GM19438 (cell line): ENCODE data around the gene ZNF683.
"Not testable (repeated sequence)": the region's sequence is repeated elsewhere in the genome, so short reads cannot be mapped to it uniquely, and the experiment has no call there.

ENCODE experiments used
- ATAC-seq: cut with Tn5 transposase; IDR thresholded peaks from one replicate; pipeline ENCODE4 v1.9.1; 2021; ENCODE audit warnings: low read depth; ENCODE audit not compliant: unreplicated experiment

ZNF683 gene

DNA sequence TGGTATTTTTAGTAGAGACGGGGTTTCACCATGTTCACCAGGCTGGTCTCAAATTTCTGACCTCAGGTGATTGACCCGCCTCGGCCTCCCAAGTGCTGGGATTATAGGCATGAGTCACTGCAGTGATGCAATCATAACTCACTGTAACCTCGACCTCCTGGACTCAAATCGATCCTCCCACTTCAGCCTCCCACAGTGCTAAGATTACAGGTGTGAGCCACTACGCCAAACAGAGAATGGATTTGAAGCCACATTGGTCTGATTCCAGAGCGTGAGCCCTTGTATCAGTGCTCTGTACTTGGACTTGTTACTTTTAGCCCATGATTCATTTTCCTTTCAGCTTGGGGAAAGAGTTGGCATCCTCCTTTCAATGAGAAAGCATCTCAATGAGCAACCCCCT, 14.9 kb upstream of the ZNF683 start:
- ATAC-seq, result no peak

DNA sequence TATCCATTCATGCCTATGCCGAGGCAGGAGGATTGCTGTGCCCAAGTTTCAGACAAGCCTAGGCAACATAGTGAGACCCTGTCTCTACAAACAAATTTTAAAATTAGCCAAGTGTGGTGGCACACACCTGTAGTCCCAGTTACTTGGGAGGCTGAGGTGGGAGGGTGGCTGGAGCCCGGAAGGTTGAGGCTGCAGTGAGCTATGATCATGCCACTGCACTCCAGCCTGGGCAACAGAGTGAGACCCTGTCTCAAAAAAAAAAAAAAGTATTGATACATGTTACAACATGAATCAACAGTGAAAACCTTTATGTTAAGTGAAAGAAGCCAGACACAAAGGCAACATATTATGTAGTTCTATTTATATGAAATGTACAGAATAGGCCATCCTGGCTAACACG, 12.5 kb upstream of the ZNF683 start:
- ATAC-seq, result not testable (repeated sequence)

- ATAC-seq, result no peak
Observed at GRCh38 chr1:26384076-26384475, 11.5 kb upstream of the ZNF683 start.

GRCh38 chr1:26378879-26379251, 6.3 kb upstream of the ZNF683 start:
- ATAC-seq, result no peak

- ATAC-seq, result no peak
Observed at GRCh38 chr1:26378088-26378878, 5.7 kb upstream of the ZNF683 start.

DNA sequence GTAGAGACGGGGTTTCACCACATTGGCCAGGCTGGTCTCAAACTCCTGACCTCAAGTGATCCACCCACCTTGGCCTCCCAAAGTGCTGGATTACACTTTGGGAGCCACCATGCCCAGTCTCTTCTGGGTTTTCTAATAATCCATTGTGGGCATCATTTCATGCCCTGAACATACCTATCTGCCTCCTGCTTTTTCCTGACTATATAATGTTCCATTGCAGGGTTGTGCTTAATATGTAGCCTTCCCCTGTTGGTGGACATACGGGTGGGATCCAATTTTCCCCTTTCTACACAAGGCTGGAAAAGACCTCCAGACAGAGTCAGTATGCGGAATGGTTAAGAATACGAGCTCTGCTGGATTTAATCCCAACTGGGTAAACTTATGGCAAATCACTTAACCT, 3.5 kb upstream of the ZNF683 start:
- ATAC-seq, result no peak

GRCh38 chr1:26375081-26375480, 2.5 kb upstream of the ZNF683 start:
- ATAC-seq, result no peak

GRCh38 chr1:26374361-26374760, 1.8 kb upstream of the ZNF683 start:
- ATAC-seq, result not testable (repeated sequence)

GRCh38 chr1:26373789-26374188, 1.2 kb upstream of the ZNF683 start:
- ATAC-seq, result no peak

GRCh38 chr1:26373281-26373680, 731 bp upstream of the ZNF683 start:
- no peak for ATAC-seq

DNA sequence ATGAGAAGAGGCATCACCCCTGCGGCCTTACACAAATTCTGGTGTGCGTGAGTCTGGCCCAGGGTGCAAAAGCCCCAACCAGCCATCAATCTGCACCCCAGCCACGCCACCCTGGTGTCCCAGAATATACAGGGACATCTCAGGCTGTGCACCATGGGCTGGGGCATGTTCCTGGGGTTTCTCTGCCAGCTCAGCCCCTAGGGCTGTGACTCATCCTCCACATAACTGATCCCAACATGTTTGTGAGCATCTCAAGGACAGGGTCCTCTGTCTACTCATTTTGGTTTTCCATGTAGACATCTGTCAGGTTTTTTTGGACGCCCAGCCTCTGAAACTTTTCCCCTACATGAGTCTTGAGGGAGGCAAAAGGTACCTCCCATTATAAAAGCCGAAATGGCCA, 511 bp downstream of the ZNF683 start:
- ATAC-seq, result no peak

DNA sequence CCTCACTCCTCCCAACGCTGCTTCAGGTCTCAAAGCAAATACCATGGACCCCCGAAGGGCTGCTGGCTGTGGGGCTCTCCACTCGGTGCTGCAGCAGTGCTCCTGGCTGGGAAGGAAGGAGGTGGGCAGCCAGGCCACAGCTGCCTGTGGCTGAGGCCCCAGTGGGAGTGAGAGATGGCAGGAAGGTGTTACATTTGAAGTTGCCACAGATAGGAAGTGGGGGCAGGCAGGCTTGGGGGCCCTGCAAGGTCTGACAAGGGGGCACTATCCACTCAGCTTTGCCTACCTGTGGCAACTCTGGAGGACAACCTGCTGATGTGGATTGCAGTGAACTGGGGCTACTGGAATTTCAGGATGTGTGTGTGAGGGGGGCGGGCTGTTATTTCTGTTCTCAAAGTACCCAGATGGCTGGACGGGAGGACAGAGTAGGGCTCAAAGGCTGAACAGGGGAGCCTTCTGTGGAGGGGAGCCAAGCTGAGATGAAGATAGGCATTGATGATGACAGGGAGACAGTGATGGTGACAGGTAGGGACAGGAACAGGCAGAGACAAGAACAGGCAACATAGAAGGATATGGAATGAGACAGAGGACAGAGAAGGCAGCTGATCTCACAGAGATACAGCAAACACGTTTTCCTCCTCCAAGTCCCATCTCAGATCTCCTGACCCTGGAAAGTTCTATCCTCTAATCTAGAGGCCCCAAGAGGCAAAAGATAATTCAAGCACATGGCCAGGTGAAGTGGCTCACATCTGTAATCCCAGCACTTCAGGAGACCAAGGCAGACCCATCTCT, 1.8 kb downstream of the ZNF683 start:
- ATAC-seq, result no peak

GRCh38 chr1:26368486-26368885, 4.1 kb downstream of the ZNF683 start:
- no peak for ATAC-seq

DNA sequence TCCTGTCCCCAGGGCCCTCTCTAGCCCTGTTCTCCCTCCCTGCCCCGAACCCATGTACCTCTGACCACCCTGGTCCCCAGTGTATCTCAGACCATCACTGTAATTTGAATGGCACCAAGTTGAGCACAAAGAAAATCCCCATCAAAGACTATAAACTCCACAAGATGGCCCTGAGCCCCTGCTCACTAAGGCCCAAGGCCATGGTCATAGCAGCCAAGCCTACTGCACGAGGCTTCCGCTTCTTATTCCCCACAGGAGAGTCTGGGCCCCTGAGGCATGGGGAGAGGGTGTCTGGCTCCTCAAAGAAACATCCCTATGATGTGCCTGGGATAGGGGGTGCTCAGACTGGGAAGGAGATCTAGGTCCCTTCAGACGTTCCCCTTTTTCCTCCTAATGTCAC, 4.5 kb downstream of the ZNF683 start:
- ATAC-seq, result no peak

DNA sequence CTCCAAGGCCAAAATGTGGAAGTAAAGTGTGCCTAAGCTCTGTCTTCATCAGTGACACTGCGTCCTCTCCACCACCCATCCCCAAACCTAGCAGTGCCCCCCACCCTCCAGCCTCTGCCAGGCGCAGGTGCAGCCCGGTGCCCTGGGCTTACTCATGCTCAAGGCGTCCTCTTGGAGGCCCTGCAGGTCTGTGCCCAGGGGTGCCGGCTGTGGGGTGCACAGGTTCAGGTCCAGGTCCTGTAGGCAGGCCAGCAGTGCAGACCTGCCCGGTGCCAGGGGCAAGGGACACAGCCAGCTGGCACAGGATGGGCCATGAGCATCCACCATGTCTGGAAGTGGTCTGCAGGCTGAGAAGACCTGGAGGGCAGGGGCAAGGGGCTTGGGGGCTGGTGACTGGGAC, 5.1 kb downstream of the ZNF683 start:
- ATAC-seq, result no peak

- no peak for ATAC-seq
Observed at GRCh38 chr1:26364956-26365355, 7.6 kb downstream of the ZNF683 start.

DNA sequence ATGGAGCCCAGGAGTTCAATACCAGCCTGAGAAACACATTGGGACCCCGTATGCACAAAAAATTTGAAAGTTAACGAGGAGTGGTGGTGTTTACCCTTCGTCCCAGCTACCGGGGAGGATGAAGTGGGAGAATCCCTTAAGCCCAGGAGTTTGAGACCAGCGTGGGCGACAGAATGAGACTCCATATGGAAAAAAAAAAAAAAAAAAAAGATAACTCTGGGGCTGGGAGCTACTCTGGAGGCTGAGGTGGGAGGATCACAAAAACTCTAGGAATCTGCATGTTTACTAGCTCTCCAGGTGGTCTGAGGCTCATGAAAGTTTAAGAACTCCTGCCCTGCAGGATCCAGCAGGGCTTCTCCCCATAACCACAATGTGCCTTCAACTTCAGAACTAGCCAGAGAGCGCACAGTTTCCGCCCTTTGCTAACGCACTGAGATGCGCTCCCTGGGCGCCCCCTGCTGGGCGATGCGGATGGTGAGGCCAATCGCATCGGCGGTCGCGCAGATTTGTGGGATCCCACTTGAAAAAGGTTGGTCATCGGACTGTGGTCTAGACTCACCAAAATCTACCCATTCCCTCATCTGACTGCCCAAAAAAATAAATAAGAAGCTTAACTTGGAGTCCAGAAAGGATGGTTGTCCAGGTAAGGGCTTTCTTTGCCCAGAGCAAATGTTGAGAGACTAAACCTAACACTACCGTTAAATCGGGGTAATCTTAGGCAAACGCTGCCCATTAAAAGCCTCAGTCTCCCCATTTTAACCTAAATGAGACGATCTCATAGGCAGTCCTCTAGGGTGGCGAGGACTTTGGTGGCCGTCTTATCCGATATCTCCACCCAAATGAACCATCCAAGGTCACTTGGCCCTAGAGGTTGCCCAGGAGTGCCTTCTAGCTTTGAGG, 8.8 kb downstream of the ZNF683 start:
- no peak for ATAC-seq

GRCh38 chr1:26362331-26362730, 10.2 kb downstream of the ZNF683 start:
- ATAC-seq, result no peak

- no peak for ATAC-seq
Observed at GRCh38 chr1:26361605-26362122, 10.9 kb downstream of the ZNF683 start.

DNA sequence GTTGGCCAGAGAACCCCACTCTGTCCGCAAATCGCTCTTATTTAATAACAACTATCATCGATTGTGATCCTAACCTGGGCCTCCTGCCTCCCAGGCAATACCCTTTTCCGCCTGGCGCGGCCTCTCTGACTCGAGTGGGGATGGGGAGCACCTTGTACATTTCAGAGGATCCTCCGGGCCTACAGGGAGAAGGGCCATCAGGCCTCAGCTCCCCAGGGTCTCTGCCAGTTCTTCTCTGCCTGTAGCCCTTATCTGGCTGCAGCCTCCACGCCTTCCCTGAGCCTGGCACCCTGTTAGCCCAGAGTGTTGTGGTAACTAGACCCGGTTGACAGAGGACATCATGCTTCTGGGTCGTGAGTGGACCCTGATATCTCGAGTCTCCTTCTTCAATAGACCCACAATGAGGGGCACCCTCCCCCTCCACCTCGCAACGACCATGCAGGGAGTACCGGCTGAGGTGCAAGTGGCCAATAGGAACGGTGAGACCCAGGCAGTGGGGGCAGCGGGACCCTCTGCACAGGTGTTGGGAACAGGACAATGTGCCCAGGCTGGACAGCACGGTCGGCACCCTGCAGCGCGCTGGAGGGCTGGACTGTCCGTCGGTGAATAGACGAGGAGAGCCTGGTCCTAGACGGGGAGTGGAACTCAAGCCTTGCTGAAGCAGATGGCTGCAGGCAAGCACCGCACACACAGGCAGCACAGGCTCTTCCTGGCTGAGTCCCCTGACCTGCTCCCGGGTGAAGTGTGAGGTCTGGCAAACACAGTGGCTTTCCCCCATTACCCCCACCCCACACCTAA, 11.5 kb downstream of the ZNF683 start:
- ATAC-seq, result no peak
